ENCODE results near the gene SPIN1. TPM values are rescaled to one million over a fixed set of nuclear protein-coding genes. Genes with fewer than 3 reads are reported as not detected.

The SPIN1 gene
- total and polyA plus RNA-seq, 2 of the 8 experiments (the other 6 are each of a cell fraction or from before 2014, with no cell fraction given) = 69.9 to 139 TPM

- 97% methylated on average over 3 of the region's 3 CpGs; no CpG with 5 or more reads in 1 of the 2 experiments for WGBS, 2 experiments (ENCODE audit: extremely low coverage in 1 of 2, insufficient coverage in 1 of 2, insufficient read length in 1 of 2, insufficient replicate concordance in 2 of 2, low coverage in 1 of 2, low lambda C conversion rate in 2 of 2, missing lambda C conversion rate in 1 of 2)
- no peak overlapping the region for H4K5ac ChIP-seq (ENCODE audit: insufficient read length, low read depth, low read length)
- H3K23ac ChIP-seq (ENCODE audit: insufficient read length) = no peak overlapping the region
- no peak overlapping the region for H3K4me3 ChIP-seq (ENCODE audit: extremely low read depth in 1 of 4, insufficient read depth in 2 of 4, low read depth in 3 of 4, low read length in 4 of 4)
- H3K14ac ChIP-seq (ENCODE audit: insufficient read length) = no peak overlapping the region
- H2AFZ ChIP-seq (ENCODE audit: low read length) = no peak overlapping the region
- no peak overlapping the region for H4K91ac ChIP-seq (replicated peaks; ENCODE audit: insufficient read length, low read length)
- no peak overlapping the region for H3K9ac ChIP-seq (replicated peaks in 1 of 4; ENCODE audit: extremely low read depth in 1 of 4, low read depth in 3 of 4, low read length in 3 of 4)
- CTCF ChIA-PET (ENCODE audit: partially characterized antibody) = interaction anchor here (1.0 to 1.3 kb wide), 4 partner anchors 34 to 168 kb away, joined by 3 to 4 read pairs (median 3); no protein-coding TSS in a partner anchor
- DNase-seq (ENCODE audit: low read depth in 1 of 2, low spot score in 2 of 2) (no peak), FAIRE-seq (no peak)
- peaks cover 11% of the 10 kb centered on the region; the same call in 1 of the 2 replicates for H3K23me2 ChIP-seq (ENCODE audit: low read depth, low read length)
- 0 out of 4 replicates have a peak, but pooled peaks cover 0 to 12% of the 10 kb centered on the region in 2 experiments for H3K79me2 ChIP-seq (ENCODE audit: control insufficient read depth in 1 of 2, insufficient read depth in 2 of 2, low read length in 2 of 2)
- H4K20me1 ChIP-seq (replicated peaks in 1 of 2; ENCODE audit: control insufficient read depth in 1 of 2, insufficient read depth in 2 of 2, low read length in 2 of 2) = no peaks in the 10 kb centered on the region
- TF ChIP-seq RBBP5 (IDR thresholded peaks at IDR 0.05; ENCODE audit: borderline replicate concordance, low read depth, low read length) (no peak), BCL11A (IDR thresholded peaks at IDR 0.05; ENCODE audit: low read depth in 2 of 2, low read length in 2 of 2) (no peak), HDAC2 (IDR thresholded peaks at IDR 0.05; ENCODE audit: borderline replicate concordance in 1 of 2, low read depth in 2 of 2, low read length in 2 of 2) (no peak)
- H3K4ac ChIP-seq (replicated peaks; ENCODE audit: insufficient read length, low read depth, low read length) = no peak overlapping the region
- no peak overlapping the region for H2BK12ac ChIP-seq (ENCODE audit: low read depth, low read length)
- no peak overlapping the region for H3K27ac ChIP-seq (ENCODE audit: low read depth, low read length)
- no peak overlapping the region for H2AK5ac ChIP-seq (ENCODE audit: low read depth, low read length)
- no peaks in the 10 kb centered on the region for H3K36me3 ChIP-seq (ENCODE audit: control insufficient read depth in 2 of 4, insufficient read depth in 4 of 4, low read length in 3 of 4)
- H3K4me2 ChIP-seq (ENCODE audit: insufficient read depth in 1 of 2, low read depth in 2 of 2, low read length in 2 of 2) = no peak overlapping the region
- no peaks in the 10 kb centered on the region for H3K27me3 ChIP-seq (replicated peaks in 1 of 4; ENCODE audit: control insufficient read depth in 3 of 4, extremely low read depth in 1 of 4, insufficient read depth in 3 of 4, low read length in 3 of 4)
- no peak overlapping the region for H2BK20ac ChIP-seq (ENCODE audit: low read length)
- no peak overlapping the region for H2BK120ac ChIP-seq (replicated peaks; ENCODE audit: low read depth, low read length)
- H2BK15ac ChIP-seq (ENCODE audit: low read length) = no peak overlapping the region
- H3K18ac ChIP-seq (ENCODE audit: extremely low read depth, low read length) = no peak overlapping the region
- no peaks in the 10 kb centered on the region; the same call in 1 of the 2 replicates for H3K79me1 ChIP-seq (ENCODE audit: low read depth, low read length)
- no peaks in the 10 kb centered on the region for H3K9me3 ChIP-seq (ENCODE audit: insufficient read depth in 2 of 2, low read depth in 1 of 2, low read length in 1 of 2)
- POLR2A ChIA-PET (ENCODE audit: partially characterized antibody) = interaction anchor here (0.8 to 1.1 kb wide), 3 partner anchors 10 to 14 kb away, joined by 3 to 4 read pairs (median 3); no protein-coding TSS in a partner anchor
- H2BK5ac ChIP-seq (ENCODE audit: low read depth, low read length) = no peak overlapping the region
- H4K8ac ChIP-seq (ENCODE audit: extremely low read depth, insufficient read depth, low read length) = no peak overlapping the region
- peaks cover 3 to 6% (median 5%) of the 10 kb centered on the region in 4 experiments; a peak in 4 of 7 replicates for H3K4me1 ChIP-seq (replicated peaks in 1 of 4; ENCODE audit: control insufficient read depth in 3 of 4, insufficient read depth in 4 of 4, low read length in 3 of 4)
- H3K56ac ChIP-seq (replicated peaks; ENCODE audit: insufficient read length, low read depth, low read length) = no peak overlapping the region
Observed at GRCh38 chr9:88383176-88383575, 5.1 kb upstream of the SPIN1 start.
